ENCODE results near the gene RNF19B. TPM values are rescaled to one million over a fixed set of nuclear protein-coding genes. Genes with fewer than 3 reads are reported as not detected.

RNF19B gene
- total RNA-seq (2012; rRNA removed) = 9.0 and 10.4 TPM in 2 replicates

- H3K27me3 ChIP-seq (ENCODE audit: control insufficient read depth, insufficient read depth, low read length) = no peaks in the 10 kb centered on the region
- peaks cover 23% of the 10 kb centered on the region for H3K4me1 ChIP-seq (ENCODE audit: control insufficient read depth, insufficient read depth, low read length)
- peak within 1 kb of the TSS; percentile 97 for H3K4me2 ChIP-seq (ENCODE audit: low read length)
- no peaks in the 10 kb centered on the region for H3K9me3 ChIP-seq (replicated peaks; ENCODE audit: low read length)
- peak within 1 kb of the TSS; percentile 83 for H3K9ac ChIP-seq (ENCODE audit: low read depth, low read length)
- H3K36me3 ChIP-seq (ENCODE audit: insufficient read depth, low read length) = no peaks in the 10 kb centered on the region
- peak within 1 kb of the TSS; percentile 99 for H3K4me3 ChIP-seq (ENCODE audit: low read length)
These were observed at the start of gene RNF19B for GRCh38 chr1:32964461-32965250. RNF19B (minus strand) TSS chr1:32964809; CDS start chr1:32964685, 124 bp downstream.

GRCh38 chr1:33013791-33014190 is 49.2 kb upstream of the RNF19B start:
- peaks cover 51% of the 10 kb centered on the region for H3K36me3 ChIP-seq (ENCODE audit: insufficient read depth, low read length)
- H3K4me1 ChIP-seq (ENCODE audit: control insufficient read depth, insufficient read depth, low read length) = peaks cover 5% of the 10 kb centered on the region

GRCh38 chr1:33012165-33012564 is 47.6 kb upstream of the RNF19B start:
- Histone ChIP-seq H3K9ac (ENCODE audit: low read depth, low read length) (no peak overlapping the region), H3K4me3 (ENCODE audit: low read length) (no peak overlapping the region), H3K4me2 (ENCODE audit: low read length) (no peak overlapping the region), H3K36me3 (ENCODE audit: insufficient read depth, low read length) (peaks cover 46% of the 10 kb centered on the region), H3K27me3 (ENCODE audit: control insufficient read depth, insufficient read depth, low read length) (no peaks in the 10 kb centered on the region), H3K4me1 (ENCODE audit: control insufficient read depth, insufficient read depth, low read length) (peaks cover 9% of the 10 kb centered on the region), H3K9me3 (replicated peaks; ENCODE audit: low read length) (no peaks in the 10 kb centered on the region)

More at GRCh38 chr1:33013791-33014190, 49.2 kb upstream of the RNF19B start:
- Histone ChIP-seq H3K9me3 (replicated peaks; ENCODE audit: low read length) (no peaks in the 10 kb centered on the region), H3K9ac (ENCODE audit: low read depth, low read length) (no peak overlapping the region), H3K4me3 (ENCODE audit: low read length) (no peak overlapping the region), H3K27me3 (ENCODE audit: control insufficient read depth, insufficient read depth, low read length) (no peaks in the 10 kb centered on the region), H3K4me2 (ENCODE audit: low read length) (no peak overlapping the region)

- H3K27me3 ChIP-seq (ENCODE audit: control insufficient read depth, insufficient read depth, low read length) = no peaks in the 10 kb centered on the region
- no peaks in the 10 kb centered on the region for H3K9me3 ChIP-seq (replicated peaks; ENCODE audit: low read length)
- no peak overlapping the region for H3K4me2 ChIP-seq (ENCODE audit: low read length)
- no peak overlapping the region for H3K4me3 ChIP-seq (ENCODE audit: low read length)
- no peak overlapping the region for H3K9ac ChIP-seq (ENCODE audit: low read depth, low read length)
- H3K36me3 ChIP-seq (ENCODE audit: insufficient read depth, low read length) = peaks cover 45% of the 10 kb centered on the region
- peaks cover 9% of the 10 kb centered on the region for H3K4me1 ChIP-seq (ENCODE audit: control insufficient read depth, insufficient read depth, low read length)
These were observed 46.5 kb upstream of the RNF19B start for GRCh38 chr1:33010932-33011731.

GRCh38 chr1:33009561-33009960 is 45.0 kb upstream of the RNF19B start:
- H3K27me3 ChIP-seq (ENCODE audit: control insufficient read depth, insufficient read depth, low read length) = no peaks in the 10 kb centered on the region
- peaks cover 9% of the 10 kb centered on the region for H3K4me1 ChIP-seq (ENCODE audit: control insufficient read depth, insufficient read depth, low read length)
- no peak overlapping the region for H3K9ac ChIP-seq (ENCODE audit: low read depth, low read length)
- H3K36me3 ChIP-seq (ENCODE audit: insufficient read depth, low read length) = peaks cover 45% of the 10 kb centered on the region
- no peaks in the 10 kb centered on the region for H3K9me3 ChIP-seq (replicated peaks; ENCODE audit: low read length)
- no peak overlapping the region for H3K4me3 ChIP-seq (ENCODE audit: low read length)
- H3K4me2 ChIP-seq (ENCODE audit: low read length) = no peak overlapping the region

- no peak overlapping the region for H3K9ac ChIP-seq (ENCODE audit: low read depth, low read length)
- no peak overlapping the region for H3K4me2 ChIP-seq (ENCODE audit: low read length)
- H3K4me3 ChIP-seq (ENCODE audit: low read length) = no peak overlapping the region
- H3K4me1 ChIP-seq (ENCODE audit: control insufficient read depth, insufficient read depth, low read length) = peaks cover 9% of the 10 kb centered on the region
- H3K9me3 ChIP-seq (replicated peaks; ENCODE audit: low read length) = no peaks in the 10 kb centered on the region
- no peaks in the 10 kb centered on the region for H3K27me3 ChIP-seq (ENCODE audit: control insufficient read depth, insufficient read depth, low read length)
- H3K36me3 ChIP-seq (ENCODE audit: insufficient read depth, low read length) = peaks cover 35% of the 10 kb centered on the region
These were observed 43.7 kb upstream of the RNF19B start for GRCh38 chr1:33008051-33008914.

GRCh38 chr1:33007190-33008050 is 42.8 kb upstream of the RNF19B start:
- Histone ChIP-seq H3K4me1 (ENCODE audit: control insufficient read depth, insufficient read depth, low read length) (peaks cover 9% of the 10 kb centered on the region), H3K4me3 (ENCODE audit: low read length) (no peak overlapping the region), H3K36me3 (ENCODE audit: insufficient read depth, low read length) (peaks cover 26% of the 10 kb centered on the region), H3K27me3 (ENCODE audit: control insufficient read depth, insufficient read depth, low read length) (no peaks in the 10 kb centered on the region), H3K9me3 (replicated peaks; ENCODE audit: low read length) (no peaks in the 10 kb centered on the region), H3K4me2 (ENCODE audit: low read length) (no peak overlapping the region), H3K9ac (ENCODE audit: low read depth, low read length) (no peak overlapping the region)

- H3K4me2 ChIP-seq (ENCODE audit: low read length) = no peak overlapping the region
- no peak overlapping the region for H3K9ac ChIP-seq (ENCODE audit: low read depth, low read length)
- peaks cover 4% of the 10 kb centered on the region for H3K4me1 ChIP-seq (ENCODE audit: control insufficient read depth, insufficient read depth, low read length)
- no peak overlapping the region for H3K4me3 ChIP-seq (ENCODE audit: low read length)
- no peaks in the 10 kb centered on the region for H3K27me3 ChIP-seq (ENCODE audit: control insufficient read depth, insufficient read depth, low read length)
- H3K36me3 ChIP-seq (ENCODE audit: insufficient read depth, low read length) = peaks cover 16% of the 10 kb centered on the region
- no peaks in the 10 kb centered on the region for H3K9me3 ChIP-seq (replicated peaks; ENCODE audit: low read length)
These were observed 41.3 kb upstream of the RNF19B start for GRCh38 chr1:33005838-33006421.

- Histone ChIP-seq H3K9me3 (replicated peaks; ENCODE audit: low read length) (no peaks in the 10 kb centered on the region), H3K4me2 (ENCODE audit: low read length) (no peak overlapping the region), H3K4me1 (ENCODE audit: control insufficient read depth, insufficient read depth, low read length) (peaks cover 4% of the 10 kb centered on the region), H3K4me3 (ENCODE audit: low read length) (no peak overlapping the region), H3K36me3 (ENCODE audit: insufficient read depth, low read length) (peaks cover 12% of the 10 kb centered on the region), H3K9ac (ENCODE audit: low read depth, low read length) (no peak overlapping the region), H3K27me3 (ENCODE audit: control insufficient read depth, insufficient read depth, low read length) (no peaks in the 10 kb centered on the region)
These were observed 40.7 kb upstream of the RNF19B start for GRCh38 chr1:33005117-33005837.

GRCh38 chr1:33004613-33005012 is 40.0 kb upstream of the RNF19B start:
- no peak overlapping the region for H3K4me3 ChIP-seq (ENCODE audit: low read length)
- H3K36me3 ChIP-seq (ENCODE audit: insufficient read depth, low read length) = peaks cover 12% of the 10 kb centered on the region
- H3K9me3 ChIP-seq (replicated peaks; ENCODE audit: low read length) = no peaks in the 10 kb centered on the region
- no peak overlapping the region for H3K9ac ChIP-seq (ENCODE audit: low read depth, low read length)
- H3K4me1 ChIP-seq (ENCODE audit: control insufficient read depth, insufficient read depth, low read length) = peaks cover 4% of the 10 kb centered on the region
- H3K4me2 ChIP-seq (ENCODE audit: low read length) = no peak overlapping the region
- H3K27me3 ChIP-seq (ENCODE audit: control insufficient read depth, insufficient read depth, low read length) = no peaks in the 10 kb centered on the region

Measured in skeletal muscle satellite cell (primary cell).